Activated CD4-positive, alpha-beta T cell treated with anti-CD3 and anti-CD28 coated beads, Interleukin-2, amount 50 U/mL, for 1 hour (primary cell): Measurements from ENCODE around the gene MORN5.
A peak's percentile ranks its signal among the peaks of the same experiment; 100 is the strongest.
"Not testable (repeated sequence)": the region's sequence is repeated elsewhere in the genome, so short reads cannot be mapped to it uniquely, and the experiment has no call there.

ENCODE experiments used
- DNase-seq: peaks from one replicate; pipeline ENCODE4 v3.0.0-alpha.2; 2020

MORN5 gene

DNA sequence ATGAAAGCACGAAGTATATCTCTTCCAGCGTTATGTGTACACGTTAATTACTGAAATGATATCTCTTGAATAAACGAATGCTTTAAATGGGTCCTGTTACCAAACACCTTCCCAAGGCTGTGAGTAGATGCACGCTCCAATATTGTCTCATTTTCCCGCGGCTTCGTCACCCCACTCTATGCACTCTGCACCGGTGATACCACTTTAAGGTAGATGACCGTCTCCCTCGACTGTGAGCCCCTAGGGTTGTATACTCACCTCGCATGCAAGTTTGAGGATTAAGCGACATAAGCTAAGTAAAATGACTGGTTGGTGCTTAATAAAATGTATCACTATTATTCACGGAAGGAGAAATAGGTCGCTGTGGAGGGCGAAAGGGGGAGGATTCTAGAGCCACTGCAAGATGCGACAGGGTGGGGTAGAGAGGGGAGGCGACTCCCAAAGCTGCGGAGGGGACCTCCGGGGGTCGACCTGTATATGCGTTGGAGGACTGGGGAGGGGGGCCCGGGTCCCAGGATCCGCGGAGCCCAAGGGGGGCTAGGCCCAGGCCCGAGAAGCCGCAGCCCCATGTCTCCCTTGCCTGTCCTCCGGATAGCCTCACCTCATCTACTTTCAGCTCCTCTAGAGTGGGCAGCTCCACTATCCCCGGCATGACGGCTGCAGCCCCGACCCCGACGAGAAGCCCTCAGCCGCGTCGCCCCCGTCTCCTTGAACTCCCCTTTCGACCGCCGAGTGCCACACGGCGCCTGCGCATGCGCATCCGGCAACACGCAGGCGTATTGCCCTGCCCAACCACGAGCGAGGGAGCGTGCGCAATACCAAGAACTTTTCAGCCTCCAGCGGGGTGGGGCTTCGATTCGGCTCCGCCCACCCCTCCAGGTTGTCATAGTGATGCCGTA is at the start of gene MORN5, which contains the start of gene NDUFA8:
MORN5 (plus strand) TSS at position 883 of the 899 bp plus-strand sequence. CDS start 65 bp downstream, outside the sequence.
NDUFA8 (minus strand) TSS at position 754 of the 899 bp plus-strand sequence; CDS start at position 652, 102 bp downstream.
- peak; percentile 96 for DNase-seq

DNA sequence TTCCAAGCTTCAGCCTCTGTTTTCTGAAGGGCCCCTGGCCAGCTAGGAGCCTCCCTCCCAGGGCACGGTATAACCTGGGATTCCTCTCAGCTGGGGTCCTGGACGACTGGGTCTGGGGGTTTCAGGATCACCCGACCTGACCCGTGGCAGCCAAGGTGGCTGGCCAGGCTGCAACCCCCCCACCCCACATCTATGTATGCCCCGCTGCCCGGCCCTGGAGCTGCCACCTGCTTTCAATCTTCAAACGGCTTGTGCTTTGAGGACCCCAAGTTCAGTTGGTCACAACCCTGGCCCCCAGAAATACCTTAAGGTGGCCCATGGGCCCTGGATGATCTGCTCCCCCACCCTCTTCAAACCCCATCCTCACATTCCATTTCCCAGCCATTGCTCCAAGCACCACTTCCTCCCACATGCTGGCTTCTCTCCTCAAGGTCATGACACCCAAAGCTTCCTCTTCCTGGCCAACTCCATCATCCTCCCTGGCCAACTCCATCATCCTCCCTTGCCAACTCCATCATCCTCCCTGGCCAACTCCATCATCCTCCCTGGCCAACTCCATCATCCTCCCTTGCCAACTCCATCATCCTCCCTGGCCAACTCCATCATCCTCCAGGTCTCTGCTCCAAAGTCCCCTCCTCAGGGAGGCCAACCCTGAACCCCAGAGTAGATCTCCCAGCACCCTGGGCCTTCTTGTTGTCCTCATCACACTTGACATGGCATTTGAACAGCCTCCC is 49.4 kb upstream of the MORN5 start:
- no peak for DNase-seq

DNA sequence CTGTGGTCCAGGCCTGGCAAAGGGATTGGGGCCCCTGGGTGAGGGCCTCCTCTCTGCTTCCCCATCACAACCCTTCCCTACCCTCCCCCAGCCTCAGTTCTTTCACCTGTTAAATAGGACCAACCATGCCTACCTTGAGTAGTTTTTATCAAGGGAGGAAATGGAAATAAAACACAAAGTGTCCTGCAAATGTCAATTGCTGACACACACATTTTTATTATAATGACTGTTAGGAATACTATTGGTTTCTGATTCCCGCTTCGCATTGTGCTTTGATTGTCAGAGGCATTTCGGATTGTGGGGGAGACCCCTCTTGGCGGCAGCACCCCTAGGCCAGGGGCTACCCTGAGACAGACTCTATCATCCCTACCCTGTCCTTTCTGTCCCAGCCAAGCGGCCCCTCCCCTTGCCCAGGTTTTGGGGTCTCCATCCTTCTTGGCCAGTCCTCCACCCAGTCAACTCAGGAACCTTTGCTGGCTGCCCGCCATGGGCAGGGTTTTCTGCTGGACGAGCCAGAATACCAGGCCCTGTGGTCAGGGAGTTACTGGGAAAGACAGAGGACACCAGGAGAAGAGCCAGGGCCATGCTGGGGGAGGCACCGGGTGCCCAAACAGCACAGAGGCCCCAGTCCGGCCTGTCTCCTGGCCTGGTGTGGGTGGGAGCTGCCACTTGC is 48.2 kb upstream of the MORN5 start:
- DNase-seq, result no peak

DNA sequence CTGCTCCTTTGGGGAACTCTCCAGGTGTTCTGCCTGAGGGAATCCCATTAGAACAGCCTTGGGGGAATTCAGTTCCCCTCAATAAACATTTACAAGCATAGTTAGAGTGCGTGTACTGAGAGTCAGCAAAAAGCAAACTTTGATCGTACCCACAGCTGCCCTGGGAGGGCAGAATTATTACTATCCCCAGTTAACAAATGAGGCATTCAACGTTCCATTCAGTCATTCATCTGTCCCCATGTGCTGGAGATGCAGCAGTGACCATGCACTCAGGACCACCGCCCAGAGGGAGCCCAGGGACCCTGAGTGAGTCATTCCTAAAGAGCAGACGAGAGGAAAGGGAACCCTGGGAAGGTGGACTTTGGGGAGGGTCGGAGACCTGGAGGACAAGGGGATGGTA is 47.5 kb upstream of the MORN5 start:
- no peak for DNase-seq

DNA sequence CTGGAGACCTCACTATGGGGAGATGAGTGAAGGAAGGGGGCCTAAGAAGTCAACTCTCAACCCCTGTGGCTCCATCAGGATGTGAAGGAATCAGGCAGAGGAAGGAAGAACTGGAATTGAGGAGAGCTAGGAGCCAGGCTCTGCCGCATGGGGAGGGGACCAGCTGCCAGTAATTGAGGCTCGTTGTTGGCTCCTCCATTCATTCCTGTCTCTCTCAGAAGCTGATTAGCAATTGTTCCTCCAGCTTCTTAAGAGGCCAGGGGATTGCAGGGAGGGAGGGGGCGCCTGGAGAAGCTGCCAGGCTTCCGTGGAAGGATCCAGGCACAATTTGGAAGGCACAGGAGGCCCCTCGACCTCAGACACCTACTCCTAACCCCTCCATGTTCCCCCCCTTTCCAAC is 46.1 kb upstream of the MORN5 start:
- DNase-seq, result no peak

DNA sequence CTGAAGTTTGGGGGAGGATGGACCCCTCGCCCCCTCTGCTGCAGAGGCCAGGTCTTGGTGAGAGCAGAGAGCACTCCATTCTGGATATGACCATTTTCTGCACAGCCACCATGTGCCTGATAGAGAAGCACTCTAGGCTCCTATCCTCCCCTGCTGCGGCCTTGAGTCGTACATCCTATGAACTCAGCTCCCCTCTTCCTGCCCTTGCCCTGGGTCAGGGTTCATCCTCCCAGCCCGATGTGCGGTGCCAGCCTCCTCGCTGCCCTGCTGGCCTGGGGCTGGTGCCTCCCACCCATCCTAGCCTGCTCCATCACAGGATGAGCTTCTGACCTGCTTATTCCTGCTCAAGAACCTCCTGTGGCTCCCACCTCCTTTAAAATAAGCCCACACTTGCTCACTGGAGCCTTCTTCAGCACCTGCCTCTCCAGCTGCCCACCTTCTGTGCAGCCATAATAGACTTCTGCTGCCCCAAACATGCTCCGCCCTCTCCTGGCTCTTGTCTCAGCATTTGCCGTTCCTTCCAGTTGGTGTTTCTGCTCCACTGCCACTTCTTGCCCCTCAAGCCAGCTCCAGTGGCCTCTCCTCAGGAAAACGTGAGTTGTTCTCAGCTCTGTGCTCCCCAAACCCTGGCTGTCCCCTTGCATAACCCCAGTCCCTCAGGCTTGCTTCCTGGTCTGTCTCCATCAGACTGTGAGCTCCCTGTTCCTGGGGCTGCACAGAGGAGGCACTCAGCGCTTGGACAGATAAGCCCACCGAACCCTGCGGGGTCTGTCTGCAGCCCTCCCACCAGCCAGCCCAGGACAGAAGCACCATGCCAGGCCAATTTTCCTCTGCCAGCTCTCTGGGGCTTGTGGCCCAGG is 44.3 kb upstream of the MORN5 start:
- DNase-seq, result no peak

DNA sequence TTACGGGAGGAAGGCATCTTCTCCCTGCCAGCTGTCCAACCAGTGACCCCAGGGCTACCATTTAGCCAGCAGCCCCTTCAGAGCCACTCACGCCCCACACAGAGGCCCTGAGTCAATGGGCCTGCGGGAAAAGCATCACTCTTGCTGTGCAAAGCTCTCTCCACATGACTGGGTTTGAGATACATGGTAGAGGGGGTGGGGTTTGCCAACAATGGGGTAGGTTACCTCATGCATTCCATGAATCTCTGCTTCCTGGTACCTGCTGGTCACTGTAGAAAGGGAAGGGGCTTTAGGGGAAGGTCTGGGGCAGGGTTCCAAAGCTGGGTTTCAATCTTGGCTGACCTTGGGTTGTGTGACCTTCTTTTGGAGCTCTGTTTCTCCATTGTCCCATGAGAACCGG is 43.7 kb upstream of the MORN5 start:
- DNase-seq, result no peak

DNA sequence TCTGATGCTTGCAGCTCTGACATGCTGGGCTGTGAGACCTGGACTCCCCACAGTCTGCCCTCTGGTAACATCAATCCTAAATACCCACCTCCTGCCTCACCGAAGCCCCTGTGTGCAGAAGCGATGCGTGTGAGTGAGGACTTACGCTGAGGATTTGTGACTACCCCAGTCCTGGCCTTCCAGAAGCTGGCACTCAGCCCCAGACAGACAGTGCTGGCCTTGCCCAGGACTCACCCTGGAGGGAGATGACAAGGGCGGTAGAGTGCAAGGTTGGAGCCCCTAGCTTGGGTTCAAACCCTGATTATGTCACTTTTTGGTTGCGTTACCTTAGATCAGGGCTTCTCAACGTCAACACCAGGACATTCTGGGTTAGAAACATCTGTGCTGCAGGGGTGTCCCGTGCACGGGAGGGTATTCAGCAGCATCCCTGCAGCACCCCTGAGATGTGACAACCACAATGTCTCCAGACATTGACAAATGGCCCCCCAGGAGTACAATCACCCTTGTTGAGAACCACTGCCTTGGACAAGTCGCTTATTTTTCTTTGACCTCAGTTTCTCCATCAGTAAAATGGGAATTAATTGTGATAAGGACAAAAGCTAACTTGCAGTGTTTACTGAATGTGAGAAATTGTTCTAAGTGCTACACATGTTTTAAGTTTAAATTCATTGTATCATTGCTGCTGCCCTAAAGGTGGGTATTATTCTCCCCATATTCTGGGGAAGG is 43.1 kb upstream of the MORN5 start:
- DNase-seq, result no peak

DNA sequence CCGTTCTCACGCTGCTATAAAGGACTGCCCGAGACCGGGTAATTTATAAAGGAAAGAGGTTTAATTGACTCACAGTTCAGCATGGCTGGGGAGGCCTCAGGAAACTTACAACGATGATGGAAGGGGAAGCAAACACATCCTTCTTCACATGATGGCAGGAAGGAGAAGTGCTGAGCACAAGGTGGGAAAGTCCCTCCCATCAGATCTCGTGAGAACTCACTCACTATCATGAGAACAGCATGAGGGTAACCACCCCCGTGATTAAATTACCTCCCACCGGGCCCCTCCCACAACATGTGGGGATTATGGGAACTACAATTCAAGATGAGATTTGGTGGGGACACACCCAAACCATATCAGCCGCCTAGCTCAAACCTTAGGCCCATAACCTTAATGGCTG is 42.5 kb upstream of the MORN5 start:
- DNase-seq, result not testable (repeated sequence)

DNA sequence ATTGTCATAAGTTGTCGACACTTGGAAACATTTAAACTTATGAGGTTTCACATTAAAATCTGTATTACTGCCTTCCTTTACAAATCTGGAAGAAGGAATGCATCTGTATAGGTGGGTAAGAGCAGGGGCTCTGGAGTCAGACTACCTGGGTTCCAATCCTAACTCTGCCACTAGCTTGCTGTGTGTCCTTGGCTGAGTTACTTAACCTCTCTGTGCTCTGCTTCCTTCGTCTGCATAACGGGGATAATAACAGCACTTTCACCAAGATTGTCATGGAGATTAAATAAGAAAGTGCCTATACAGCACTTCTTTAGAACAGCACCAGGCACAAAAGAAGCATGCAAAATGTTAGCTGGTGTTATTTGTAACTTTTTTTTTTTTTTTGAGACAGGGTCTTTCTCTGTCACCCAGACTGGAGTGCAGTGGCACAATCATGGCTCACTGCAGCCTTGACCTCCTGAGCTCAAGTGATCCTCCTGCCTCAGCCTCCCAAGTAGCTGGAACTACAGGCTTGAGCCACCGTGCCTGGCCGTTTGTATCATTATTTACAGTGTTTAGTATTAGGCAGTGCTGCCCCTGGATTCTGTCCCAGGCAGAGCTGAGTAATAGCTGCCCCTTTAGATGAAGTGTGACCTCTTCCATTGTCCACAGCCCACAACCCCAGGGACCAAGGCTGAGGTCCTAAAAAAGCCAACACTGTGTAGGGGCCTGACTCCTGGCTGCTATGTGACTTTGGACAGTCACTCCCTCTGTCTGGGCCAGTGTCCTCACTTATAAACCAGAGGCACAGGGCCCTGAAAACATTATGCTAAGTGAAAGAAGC is 41.2 kb upstream of the MORN5 start:
- no peak for DNase-seq

DNA sequence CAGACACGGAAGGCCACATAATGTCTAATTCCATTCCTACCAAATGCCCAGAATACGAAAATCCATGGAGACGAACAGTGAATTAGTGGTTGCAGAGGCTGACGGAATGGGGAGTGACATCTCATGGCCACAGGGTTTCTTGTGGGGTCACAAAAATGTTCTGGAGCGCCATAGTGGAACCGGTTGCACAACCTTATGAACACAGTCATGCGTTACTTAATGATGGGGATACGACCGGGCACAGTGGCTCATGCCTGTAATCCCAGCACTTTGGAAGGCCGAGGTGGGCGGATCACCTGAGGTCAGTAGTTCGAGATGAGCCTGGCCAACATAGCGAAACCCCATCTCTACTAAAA is 40.6 kb upstream of the MORN5 start:
- no peak for DNase-seq

DNA sequence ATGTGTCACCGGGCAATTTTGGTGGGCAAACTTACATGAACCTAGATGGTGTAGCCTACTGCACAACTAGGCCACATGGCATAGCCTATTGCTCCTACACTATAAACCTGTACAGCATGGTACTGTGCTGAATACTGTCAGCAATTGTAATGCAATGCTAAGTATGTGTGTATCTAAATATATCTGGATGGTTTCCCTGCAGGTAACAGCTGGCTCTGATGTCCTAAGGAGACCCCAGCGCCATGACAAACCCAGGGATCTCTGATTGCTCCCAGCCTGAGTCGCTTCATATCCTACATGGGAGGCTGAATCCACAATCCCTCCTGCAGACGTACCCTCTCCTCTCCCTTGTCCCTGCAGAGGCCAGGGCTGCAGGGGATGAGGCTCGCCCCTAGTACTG is 40.0 kb upstream of the MORN5 start:
- no peak for DNase-seq

DNA sequence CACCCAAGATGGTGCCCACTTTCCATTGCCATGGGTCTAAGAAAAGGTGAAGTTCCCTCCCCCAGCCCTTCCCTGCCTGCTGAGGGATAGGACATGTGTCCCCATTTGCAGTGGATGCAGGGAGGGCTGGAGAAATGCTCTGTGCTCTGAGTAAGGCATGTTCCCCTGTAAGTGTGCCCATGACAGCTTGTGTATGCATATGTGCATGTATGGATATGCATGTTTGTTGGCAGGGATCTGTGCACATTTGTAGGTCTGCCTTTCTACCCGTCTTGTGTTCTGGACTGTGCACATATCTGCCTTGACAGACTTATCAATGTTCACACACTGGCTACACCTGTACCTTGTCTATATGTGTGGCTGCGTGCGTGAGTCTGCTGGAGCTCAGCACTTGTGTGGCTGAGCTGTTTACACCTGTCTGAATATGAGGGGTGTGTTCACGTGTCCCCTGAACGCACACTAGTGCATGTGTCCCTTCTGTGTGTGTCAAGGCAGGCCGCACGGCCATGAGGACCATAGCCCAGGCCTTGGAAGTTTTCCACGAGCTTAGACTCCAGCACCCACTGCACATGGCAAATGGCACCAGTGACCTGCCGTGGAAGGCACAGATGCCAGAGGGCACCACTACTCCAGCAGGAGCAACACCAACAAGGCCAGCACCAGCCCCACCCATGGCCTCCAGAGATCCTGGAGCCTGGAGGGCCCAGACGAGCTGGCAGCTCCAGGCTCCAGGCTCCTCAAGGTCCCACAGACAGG is 39.2 kb upstream of the MORN5 start:
- DNase-seq, result no peak

DNA sequence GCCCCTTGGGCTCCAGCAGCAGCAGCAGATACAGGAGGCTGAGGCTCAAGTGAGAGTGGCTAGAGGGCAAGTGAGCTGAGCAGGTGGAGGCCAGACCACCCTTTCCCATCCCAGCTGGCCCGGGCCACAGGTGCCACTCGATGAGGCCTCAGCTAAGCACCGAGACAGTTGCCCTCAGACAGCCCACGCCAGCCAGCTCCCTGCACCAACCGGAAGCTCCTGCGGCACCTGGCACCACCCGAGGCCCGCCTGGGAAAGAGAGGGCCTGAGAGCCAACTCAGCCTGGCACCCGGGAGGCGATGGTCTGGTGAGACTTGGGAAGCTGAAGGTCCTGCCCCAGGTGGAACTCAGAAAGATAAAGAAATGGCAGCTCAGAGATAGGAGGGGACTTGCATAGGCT is 38.3 kb upstream of the MORN5 start:
- no peak for DNase-seq

DNA sequence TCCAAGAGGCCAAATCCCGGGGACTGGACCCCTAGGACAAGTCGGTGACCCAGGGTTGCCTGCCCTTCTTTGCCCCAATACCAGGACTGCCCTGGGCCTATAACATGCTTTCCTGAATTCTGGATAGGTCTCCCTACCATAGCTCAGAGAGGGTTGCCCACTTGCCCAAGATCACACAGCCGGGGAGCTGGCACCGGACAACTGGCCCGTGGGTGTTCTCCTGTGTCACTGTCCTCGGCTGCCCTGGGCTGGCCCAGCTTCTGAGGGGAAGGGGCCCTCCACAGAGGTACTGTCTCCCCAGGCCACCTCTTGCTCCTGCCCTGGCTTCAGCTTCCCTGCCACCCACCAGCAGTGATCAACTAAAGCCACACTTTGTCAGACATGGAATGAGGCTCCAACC is 37.8 kb upstream of the MORN5 start:
- no peak for DNase-seq

DNA sequence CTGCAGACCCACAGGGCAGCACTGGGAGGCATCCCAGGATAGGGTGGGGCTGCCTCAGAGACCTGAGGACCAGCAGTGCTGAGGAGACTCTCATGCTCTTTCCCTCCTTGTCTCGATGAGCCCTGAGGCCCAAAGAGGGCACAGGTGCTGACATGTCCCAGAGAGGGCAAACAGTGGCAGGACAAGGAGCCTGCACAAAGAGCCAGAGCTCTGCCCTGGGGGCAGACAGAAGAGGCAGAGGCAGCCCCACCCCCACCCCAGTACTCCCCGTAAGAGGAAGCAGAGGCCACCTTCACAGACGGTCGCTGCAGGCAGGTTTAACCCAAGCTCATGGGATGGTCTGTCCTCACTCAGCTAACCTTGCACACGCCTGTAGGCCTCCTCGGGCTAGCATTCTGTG is 37.2 kb upstream of the MORN5 start:
- DNase-seq, result no peak

DNA sequence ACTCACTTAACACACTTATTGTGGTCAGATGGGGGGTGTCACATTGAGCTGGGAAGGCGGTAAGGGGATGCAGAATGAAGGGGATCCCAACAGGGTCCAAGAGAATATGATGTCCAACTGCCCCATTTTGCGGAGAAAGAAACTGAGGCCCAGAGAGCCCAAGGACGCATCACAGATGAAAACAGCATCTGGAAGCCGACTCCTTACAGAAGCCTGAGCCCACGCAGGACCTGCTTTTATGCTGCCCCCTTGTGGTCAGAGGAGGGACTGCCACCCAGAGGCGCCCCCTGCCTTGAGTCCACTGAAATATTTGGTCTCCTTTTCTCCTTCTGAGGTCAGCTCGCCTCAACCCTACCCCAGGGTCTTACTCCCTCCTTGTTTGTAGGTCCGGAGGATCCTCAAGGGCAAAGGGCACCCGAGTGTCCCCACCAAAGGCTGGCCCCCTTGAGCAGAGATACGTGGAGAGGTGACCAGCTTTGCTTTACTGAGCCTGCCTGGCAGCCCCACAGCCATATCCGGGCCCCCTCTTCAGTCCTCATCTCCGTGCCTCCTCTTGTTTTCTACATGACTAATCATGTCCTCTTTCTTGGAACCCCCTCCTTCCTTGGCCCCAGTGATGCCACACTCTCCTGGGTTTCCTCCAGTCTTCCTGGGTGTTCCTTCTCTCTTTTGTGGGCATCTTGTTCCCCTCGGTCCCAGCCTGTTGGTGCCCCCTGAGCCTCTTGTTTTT is 36.6 kb upstream of the MORN5 start:
- peak; percentile 72 for DNase-seq

DNA sequence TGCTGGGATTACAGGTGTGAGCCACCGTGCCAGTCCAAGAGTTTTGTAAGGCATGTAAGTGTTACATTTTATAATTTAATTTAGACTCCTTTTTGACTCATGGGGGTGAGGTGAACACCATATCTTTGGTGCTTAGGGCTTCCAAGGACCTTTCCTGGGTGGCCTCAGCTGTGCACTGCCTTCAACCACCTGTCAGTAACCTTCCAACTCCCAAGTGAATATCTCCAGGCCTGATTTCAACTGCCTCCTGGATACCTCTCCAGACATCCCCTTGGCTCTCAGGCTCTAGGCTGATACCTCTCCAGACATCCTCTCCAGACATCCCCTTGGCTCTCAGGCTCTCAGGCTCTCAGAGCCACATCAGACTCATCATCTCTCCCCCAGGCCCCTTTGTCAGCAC is 35.7 kb upstream of the MORN5 start:
- no peak for DNase-seq

DNA sequence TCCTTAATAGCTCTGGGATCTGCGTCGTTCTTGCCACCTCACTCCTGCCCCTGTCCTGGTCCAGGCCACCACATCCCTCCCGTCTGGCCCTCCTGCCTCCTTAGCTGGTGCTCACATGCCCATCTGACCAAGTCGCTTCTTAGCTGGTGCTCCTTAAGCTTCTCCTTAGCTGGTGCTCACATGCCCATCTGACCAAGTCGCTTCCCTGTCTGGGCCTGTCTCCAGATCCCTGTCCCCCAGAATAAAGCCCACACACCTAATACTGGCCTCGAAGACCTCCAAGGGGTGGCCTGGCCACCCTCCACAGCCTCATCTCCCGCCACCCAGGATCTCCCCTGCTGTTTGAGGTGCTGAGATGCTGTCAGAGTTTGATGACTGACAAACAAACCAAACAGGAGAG is 35.2 kb upstream of the MORN5 start:
- DNase-seq, result no peak

DNA sequence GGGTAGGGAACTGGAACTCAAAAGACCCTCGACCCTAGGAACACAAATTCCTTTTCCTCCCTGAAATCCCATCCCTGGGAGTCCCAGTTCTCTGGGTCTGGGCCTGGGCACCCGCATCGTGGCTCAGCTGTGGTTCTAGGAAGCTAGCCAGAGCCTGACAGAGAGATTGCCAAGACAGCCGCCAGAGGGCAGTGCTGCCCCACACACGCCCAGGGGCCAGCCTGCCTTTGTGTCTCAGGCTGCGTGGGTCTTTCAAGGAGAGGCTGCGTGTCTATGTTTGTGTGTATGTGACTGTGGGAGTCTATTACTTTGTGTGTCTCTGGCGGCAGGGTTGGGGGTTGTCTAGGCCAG is 34.6 kb upstream of the MORN5 start:
- DNase-seq, result peak; percentile 77
